ENCODE data around the gene FMO1. TPM values are rescaled to one million over a fixed set of nuclear protein-coding genes. Genes with fewer than 3 reads are reported as not detected.

Gene FMO1
- total and polyA plus RNA-seq, 10 of the 15 experiments (the other 5 are each of a cell fraction or from before 2014, with no cell fraction given), result not detected

DNA sequence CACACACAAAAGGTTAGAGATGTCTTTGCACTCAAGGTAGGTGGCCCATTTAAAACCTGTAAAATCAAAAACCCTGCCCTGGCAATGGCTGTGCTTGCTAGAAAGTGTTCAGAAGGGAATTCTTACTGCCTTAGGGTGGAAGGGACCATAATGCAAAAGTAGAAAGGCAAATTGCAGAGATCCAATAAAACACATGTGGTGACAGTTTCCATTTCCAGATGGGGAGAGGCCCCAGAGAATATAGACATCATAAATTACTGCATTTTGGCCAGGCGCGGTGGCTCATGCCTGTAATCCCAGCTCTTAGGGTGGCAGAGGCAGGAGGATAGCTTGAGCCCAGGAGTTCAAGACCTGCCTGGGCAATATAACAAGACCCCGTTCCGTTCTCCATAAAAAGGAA, 13.0 kb downstream of the FMO1 start (continued):
- TF ChIP-seq, protein P1, sequence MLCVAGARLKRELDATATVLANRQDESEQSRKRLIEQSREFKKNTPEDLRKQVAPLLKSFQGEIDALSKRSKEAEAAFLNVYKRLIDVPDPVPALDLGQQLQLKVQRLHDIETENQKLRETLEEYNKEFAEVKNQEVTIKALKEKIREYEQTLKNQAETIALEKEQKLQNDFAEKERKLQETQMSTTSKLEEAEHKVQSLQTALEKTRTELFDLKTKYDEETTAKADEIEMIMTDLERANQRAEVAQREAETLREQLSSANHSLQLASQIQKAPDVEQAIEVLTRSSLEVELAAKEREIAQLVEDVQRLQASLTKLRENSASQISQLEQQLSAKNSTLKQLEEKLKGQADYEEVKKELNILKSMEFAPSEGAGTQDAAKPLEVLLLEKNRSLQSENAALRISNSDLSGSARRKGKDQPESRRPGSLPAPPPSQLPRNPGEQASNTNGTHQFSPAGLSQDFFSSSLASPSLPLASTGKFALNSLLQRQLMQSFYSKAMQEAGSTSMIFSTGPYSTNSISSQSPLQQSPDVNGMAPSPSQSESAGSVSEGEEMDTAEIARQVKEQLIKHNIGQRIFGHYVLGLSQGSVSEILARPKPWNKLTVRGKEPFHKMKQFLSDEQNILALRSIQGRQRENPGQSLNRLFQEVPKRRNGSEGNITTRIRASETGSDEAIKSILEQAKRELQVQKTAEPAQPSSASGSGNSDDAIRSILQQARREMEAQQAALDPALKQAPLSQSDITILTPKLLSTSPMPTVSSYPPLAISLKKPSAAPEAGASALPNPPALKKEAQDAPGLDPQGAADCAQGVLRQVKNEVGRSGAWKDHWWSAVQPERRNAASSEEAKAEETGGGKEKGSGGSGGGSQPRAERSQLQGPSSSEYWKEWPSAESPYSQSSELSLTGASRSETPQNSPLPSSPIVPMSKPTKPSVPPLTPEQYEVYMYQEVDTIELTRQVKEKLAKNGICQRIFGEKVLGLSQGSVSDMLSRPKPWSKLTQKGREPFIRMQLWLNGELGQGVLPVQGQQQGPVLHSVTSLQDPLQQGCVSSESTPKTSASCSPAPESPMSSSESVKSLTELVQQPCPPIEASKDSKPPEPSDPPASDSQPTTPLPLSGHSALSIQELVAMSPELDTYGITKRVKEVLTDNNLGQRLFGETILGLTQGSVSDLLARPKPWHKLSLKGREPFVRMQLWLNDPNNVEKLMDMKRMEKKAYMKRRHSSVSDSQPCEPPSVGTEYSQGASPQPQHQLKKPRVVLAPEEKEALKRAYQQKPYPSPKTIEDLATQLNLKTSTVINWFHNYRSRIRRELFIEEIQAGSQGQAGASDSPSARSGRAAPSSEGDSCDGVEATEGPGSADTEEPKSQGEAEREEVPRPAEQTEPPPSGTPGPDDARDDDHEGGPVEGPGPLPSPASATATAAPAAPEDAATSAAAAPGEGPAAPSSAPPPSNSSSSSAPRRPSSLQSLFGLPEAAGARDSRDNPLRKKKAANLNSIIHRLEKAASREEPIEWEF (IDR thresholded peaks at IDR 0.05; ENCODE audit: insufficient replicate concordance, low read depth, low read length), result no peak
- TF ChIP-seq DPF2 (IDR thresholded peaks at IDR 0.05) (no peak), ZNF384 (IDR thresholded peaks at IDR 0.05; ENCODE audit: borderline replicate concordance, low read depth, low read length) (no peak)

DNA sequence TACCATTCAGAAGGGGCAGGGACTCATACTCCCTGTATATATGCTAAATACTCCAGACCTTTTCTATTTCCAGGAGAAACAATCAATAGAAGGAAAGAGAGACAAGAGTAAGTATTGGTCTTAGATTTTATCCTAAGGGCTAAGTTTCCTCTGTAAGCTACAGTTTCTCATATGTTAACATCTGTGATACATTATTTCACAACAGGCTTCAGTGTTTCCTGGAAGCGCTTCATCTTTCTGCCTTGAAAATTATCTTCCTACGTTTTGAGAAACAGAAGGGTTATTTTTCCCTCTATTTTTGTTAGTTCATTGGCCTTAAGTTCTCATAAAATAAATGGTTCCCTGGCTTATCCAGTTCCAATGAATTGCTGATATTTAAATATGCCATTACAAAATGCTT, 15.6 kb downstream of the FMO1 start:
- no peaks in the 10 kb centered on the region for H3K9me3 ChIP-seq (replicated peaks; ENCODE audit: control insufficient read depth, insufficient read depth, low read length)
- ChIA-PET SMC1A (ENCODE audit: uncharacterized antibody, unreplicated experiment) (no interaction called here), POLR2A (no interaction called here), CTCF (interaction anchor here (1.3 kb wide), 1 partner anchor 18 kb away, joined by 4 read pairs; no protein-coding TSS in a partner anchor), RAD21 (ENCODE audit: unreplicated experiment) (no interaction called here)
- no peak overlapping the region for H2AFZ ChIP-seq (ENCODE audit: control insufficient read depth, low read depth, low read length)
- intact Hi-C loops (cut with micrococcal nuclease; ENCODE audit: unreplicated experiment) (no loop called here), in situ Hi-C loops (cut with MboI) (no loop called here)
- 50% methylated on average over 2 of the region's 2 CpGs for WGBS (ENCODE audit: insufficient coverage, insufficient replicate concordance, low lambda C conversion rate, missing lambda C conversion rate)
- no peak overlapping the region for H3K9ac ChIP-seq (ENCODE audit: control insufficient read depth, insufficient read depth, low read length)
- H4K20me1 ChIP-seq (ENCODE audit: control insufficient read depth, insufficient read depth), result no peaks in the 10 kb centered on the region
- H3K27ac ChIP-seq (ENCODE audit: control insufficient read depth, insufficient read depth), result no peak overlapping the region
- H3K4me2 ChIP-seq (ENCODE audit: control insufficient read depth, insufficient read depth), result no peak overlapping the region
- no peaks in the 10 kb centered on the region for H3K4me1 ChIP-seq (ENCODE audit: control insufficient read depth, insufficient read depth, low read length)
- TF ChIP-seq KDM1A (IDR thresholded peaks at IDR 0.05; ENCODE audit: borderline replicate concordance), result no peak
- no peak for TF ChIP-seq HCFC1 (IDR thresholded peaks at IDR 0.05; ENCODE audit: low read length)
- no peak for TF ChIP-seq TCF12 (IDR thresholded peaks at IDR 0.05; ENCODE audit: low read depth, low read length)
- no peak for TF ChIP-seq CHD1 (IDR thresholded peaks at IDR 0.05; ENCODE audit: low read depth, low read length)
- TF ChIP-seq CBX3 (IDR thresholded peaks at IDR 0.05; ENCODE audit: borderline replicate concordance, low read depth), result no peak
- no peak for TF ChIP-seq FOS (IDR thresholded peaks at IDR 0.05; ENCODE audit: borderline replicate concordance, extremely low read depth, insufficient read length)
- no peak for TF ChIP-seq WRNIP1 (IDR thresholded peaks at IDR 0.05; ENCODE audit: borderline replicate concordance, low read depth, low read length)
- TF ChIP-seq EGR1 (IDR thresholded peaks at IDR 0.05; ENCODE audit: borderline replicate concordance in 1 of 2, low read depth in 2 of 2, low read length in 2 of 2), result no peak
- TF ChIP-seq RBBP5 (conservative IDR thresholded peaks at IDR 0.05), result no peak
- no peak for TF ChIP-seq ASH2L (IDR thresholded peaks at IDR 0.05; ENCODE audit: borderline replicate concordance, low read depth)
- TF ChIP-seq RB1 (IDR thresholded peaks at IDR 0.05; ENCODE audit: borderline replicate concordance), result no peak
- TF ChIP-seq ESRRA (IDR thresholded peaks at IDR 0.05; ENCODE audit: low read length), result no peak
- TF ChIP-seq HDAC6 (IDR thresholded peaks at IDR 0.05; ENCODE audit: unreplicated experiment), result no peak
- TF ChIP-seq PAX8 (IDR thresholded peaks at IDR 0.05), result no peak
- no peak for TF ChIP-seq ZNF217 (IDR thresholded peaks at IDR 0.05)
- no peak for TF ChIP-seq TAF1 (IDR thresholded peaks at IDR 0.05; ENCODE audit: borderline replicate concordance, low read depth, low read length)
- H3K4me3 ChIP-seq, result no peak overlapping the region
- FAIRE-seq (no peak), ATAC-seq (no peak), DNase-seq (ENCODE audit: low read depth, low spot score) (no peak)
- no peaks in the 10 kb centered on the region for H3K36me3 ChIP-seq (ENCODE audit: control insufficient read depth in 2 of 2, insufficient read depth in 2 of 2, low read length in 1 of 2)
- no peaks in the 10 kb centered on the region for H3K79me2 ChIP-seq (ENCODE audit: control insufficient read depth, insufficient read depth, low read length)
- BruUV-seq (replicated peaks), result no TSS peak
- no peaks in the 10 kb centered on the region; a peak in 2 of 4 replicates for H3K27me3 ChIP-seq (replicated peaks in 1 of 2; ENCODE audit: control insufficient read depth in 2 of 2, insufficient read depth in 2 of 2, low read length in 1 of 2)
